ENCODE data around the gene PAM16.

DNA sequence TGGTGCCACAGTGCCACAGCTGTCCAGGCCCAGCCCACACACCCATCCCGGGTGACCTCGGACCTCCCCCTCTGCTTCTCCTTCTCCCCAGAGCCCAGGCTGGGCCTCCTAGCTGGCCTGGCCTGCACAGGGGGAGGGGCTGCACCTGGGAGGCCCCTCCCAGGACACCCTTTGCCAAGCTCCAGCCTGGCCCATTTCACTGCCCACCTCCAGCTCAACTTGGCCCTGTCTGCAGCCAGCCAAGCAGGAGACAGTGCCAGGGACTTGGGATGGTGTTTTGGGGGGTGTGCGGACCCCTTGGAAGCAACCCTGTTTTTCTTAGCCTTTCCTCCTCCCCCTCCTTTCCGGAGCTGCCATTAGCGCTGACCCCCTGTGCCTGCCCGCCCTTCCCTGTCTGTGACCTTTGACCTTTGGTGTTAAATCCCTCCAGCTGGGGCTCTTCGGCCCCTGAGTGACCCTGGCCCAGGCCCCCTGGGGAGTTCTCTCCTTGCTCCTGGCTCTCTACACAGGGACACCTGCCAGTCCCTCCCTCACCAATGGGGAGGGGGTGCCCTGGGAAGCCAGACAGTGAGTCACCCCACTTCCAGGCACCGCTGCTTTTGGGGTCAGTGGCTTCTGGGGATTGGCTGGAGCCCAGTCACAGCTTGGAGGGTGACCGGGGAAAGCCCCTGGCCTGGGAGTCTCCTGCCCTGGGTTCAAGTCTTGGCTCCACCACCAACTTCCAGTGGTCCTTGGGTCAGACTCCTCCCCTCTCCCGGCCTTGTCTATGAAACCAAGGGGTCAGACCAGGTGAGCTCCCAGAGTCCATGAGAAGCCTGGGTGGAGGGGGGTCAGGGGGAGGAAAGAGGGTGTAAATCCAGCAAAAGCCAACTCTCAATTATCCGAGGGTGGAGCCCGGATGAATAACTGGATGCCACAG is 33.3 kb downstream of the PAM16 start:
- TF ChIP-seq, protein P1, sequence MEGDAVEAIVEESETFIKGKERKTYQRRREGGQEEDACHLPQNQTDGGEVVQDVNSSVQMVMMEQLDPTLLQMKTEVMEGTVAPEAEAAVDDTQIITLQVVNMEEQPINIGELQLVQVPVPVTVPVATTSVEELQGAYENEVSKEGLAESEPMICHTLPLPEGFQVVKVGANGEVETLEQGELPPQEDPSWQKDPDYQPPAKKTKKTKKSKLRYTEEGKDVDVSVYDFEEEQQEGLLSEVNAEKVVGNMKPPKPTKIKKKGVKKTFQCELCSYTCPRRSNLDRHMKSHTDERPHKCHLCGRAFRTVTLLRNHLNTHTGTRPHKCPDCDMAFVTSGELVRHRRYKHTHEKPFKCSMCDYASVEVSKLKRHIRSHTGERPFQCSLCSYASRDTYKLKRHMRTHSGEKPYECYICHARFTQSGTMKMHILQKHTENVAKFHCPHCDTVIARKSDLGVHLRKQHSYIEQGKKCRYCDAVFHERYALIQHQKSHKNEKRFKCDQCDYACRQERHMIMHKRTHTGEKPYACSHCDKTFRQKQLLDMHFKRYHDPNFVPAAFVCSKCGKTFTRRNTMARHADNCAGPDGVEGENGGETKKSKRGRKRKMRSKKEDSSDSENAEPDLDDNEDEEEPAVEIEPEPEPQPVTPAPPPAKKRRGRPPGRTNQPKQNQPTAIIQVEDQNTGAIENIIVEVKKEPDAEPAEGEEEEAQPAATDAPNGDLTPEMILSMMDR (IDR thresholded peaks at IDR 0.05; ENCODE audit: low read depth, low read length, poor library complexity, severe bottlenecking): no peak
- no peak for TF ChIP-seq EZH2phosphoT487 (IDR thresholded peaks at IDR 0.05; ENCODE audit: borderline replicate concordance, low read length)
